ENCODE data around the gene FBXO9.

Gene FBXO9

DNA sequence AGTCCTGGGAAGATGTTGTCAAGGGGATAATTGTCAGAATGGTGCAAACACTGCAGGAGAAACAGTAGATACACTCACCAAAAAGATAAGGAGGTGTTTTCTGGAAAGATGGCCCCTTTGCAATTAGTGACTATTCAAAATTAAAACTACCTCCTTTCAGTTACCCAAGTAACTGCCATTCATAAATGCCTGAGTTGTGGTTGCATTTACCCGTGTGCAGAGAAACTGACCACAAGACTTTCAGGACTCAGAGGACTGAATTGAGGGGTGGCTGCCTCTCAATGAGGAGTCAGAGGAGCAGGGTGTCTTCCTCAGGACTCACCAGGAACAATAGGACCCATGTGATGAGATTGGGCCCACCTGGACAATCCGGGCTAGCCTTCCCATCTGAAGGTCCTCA, 44.4 kb downstream of the FBXO9 start:
- H3F3A ChIP-seq (ENCODE audit: insufficient read depth, low read length), result peaks cover 27% of the 10 kb centered on the region
- H3K27ac ChIP-seq (ENCODE audit: low read length), result peak overlapping the region; percentile 35; the same call in 1 of the 2 replicates
- H3K36me3 ChIP-seq (replicated peaks; ENCODE audit: insufficient read depth, low read length), result no peaks in the 10 kb centered on the region
- TF ChIP-seq EZH2phosphoT487 (IDR thresholded peaks at IDR 0.05; ENCODE audit: low read length) (no peak), EZH2 (optimal IDR thresholded peaks at IDR 0.05; ENCODE audit: low read depth, low read length) (no peak)
- TF ChIP-seq, protein P1, sequence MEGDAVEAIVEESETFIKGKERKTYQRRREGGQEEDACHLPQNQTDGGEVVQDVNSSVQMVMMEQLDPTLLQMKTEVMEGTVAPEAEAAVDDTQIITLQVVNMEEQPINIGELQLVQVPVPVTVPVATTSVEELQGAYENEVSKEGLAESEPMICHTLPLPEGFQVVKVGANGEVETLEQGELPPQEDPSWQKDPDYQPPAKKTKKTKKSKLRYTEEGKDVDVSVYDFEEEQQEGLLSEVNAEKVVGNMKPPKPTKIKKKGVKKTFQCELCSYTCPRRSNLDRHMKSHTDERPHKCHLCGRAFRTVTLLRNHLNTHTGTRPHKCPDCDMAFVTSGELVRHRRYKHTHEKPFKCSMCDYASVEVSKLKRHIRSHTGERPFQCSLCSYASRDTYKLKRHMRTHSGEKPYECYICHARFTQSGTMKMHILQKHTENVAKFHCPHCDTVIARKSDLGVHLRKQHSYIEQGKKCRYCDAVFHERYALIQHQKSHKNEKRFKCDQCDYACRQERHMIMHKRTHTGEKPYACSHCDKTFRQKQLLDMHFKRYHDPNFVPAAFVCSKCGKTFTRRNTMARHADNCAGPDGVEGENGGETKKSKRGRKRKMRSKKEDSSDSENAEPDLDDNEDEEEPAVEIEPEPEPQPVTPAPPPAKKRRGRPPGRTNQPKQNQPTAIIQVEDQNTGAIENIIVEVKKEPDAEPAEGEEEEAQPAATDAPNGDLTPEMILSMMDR (IDR thresholded peaks at IDR 0.05; ENCODE audit: low read length), result no peak
- no peaks in the 10 kb centered on the region for H4K20me1 ChIP-seq (ENCODE audit: insufficient read depth, low read length)
- no peaks in the 10 kb centered on the region for H3K9me3 ChIP-seq (replicated peaks; ENCODE audit: insufficient read depth, low read length)
- peak overlapping the region; percentile 82; the same call in 1 of the 2 replicates for H3K4me2 ChIP-seq (ENCODE audit: low read depth, low read length)
- peak overlapping the region; percentile 8; the same call in 1 of the 2 replicates for H2AFZ ChIP-seq (ENCODE audit: low read length)
- H3K4me3 ChIP-seq (ENCODE audit: low read length), result peak overlapping the region; percentile 10; the same call in 1 of the 2 replicates
- H3K9ac ChIP-seq (ENCODE audit: low read length), result no peak overlapping the region
- H3K27me3 ChIP-seq (replicated peaks; ENCODE audit: insufficient read depth, low read length), result no peaks in the 10 kb centered on the region
- H3K9me2 ChIP-seq (replicated peaks; ENCODE audit: insufficient read depth, low read length), result no peaks in the 10 kb centered on the region
- peak; percentile 77 for DNase-seq
- H3K4me1 ChIP-seq (ENCODE audit: low read length), result peaks cover 49% of the 10 kb centered on the region
- no peaks in the 10 kb centered on the region for H3K79me2 ChIP-seq (ENCODE audit: low read length)

DNA sequence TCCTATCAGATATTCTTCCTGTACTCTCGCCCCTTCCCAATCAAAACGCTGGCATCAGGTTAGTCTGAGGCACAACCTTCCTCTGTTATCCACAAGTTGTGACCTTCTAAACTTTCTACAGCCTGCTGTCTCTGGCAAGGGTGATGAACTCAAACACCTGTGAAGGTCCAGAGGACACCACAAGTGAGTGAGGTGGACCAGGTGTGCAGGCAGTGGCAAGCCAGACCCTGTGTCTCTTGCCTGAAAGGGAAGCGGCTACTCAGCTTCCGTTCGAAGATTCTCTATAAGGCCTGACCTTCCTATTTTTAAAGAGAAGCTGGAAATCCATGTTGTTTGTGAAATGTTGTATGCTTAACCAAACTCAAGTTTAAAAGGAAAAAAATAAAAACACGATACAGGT, 46.7 kb downstream of the FBXO9 start:
- peaks cover 49% of the 10 kb centered on the region for H3K4me1 ChIP-seq (ENCODE audit: low read length)
- H3F3A ChIP-seq (ENCODE audit: insufficient read depth, low read length), result peaks cover 27% of the 10 kb centered on the region
- H3K27me3 ChIP-seq (replicated peaks; ENCODE audit: insufficient read depth, low read length), result no peaks in the 10 kb centered on the region
- no peaks in the 10 kb centered on the region for H3K9me2 ChIP-seq (replicated peaks; ENCODE audit: insufficient read depth, low read length)
- peak overlapping the region; percentile 9; the same call in 1 of the 2 replicates for H3K4me3 ChIP-seq (ENCODE audit: low read length)
- no peak overlapping the region for H3K9ac ChIP-seq (ENCODE audit: low read length)
- H3K36me3 ChIP-seq (replicated peaks; ENCODE audit: insufficient read depth, low read length), result no peaks in the 10 kb centered on the region
- no peaks in the 10 kb centered on the region for H3K79me2 ChIP-seq (ENCODE audit: low read length)
- TF ChIP-seq, protein P1 (IDR thresholded peaks at IDR 0.05; ENCODE audit: low read length), result no peak
- TF ChIP-seq EZH2 (optimal IDR thresholded peaks at IDR 0.05; ENCODE audit: low read depth, low read length), result no peak
- TF ChIP-seq EZH2phosphoT487 (IDR thresholded peaks at IDR 0.05; ENCODE audit: low read length), result no peak
- H3K4me2 ChIP-seq (ENCODE audit: low read depth, low read length), result peak overlapping the region; percentile 67
- H2AFZ ChIP-seq (ENCODE audit: low read length), result no peak overlapping the region
- peak overlapping the region; percentile 54; the same call in 1 of the 2 replicates for H3K27ac ChIP-seq (ENCODE audit: low read length)
- DNase-seq, result peak; percentile 89
- H4K20me1 ChIP-seq (ENCODE audit: insufficient read depth, low read length), result no peaks in the 10 kb centered on the region
- H3K9me3 ChIP-seq (replicated peaks; ENCODE audit: insufficient read depth, low read length), result no peaks in the 10 kb centered on the region

GRCh38 chr6:53112404-53112803, 47.2 kb downstream of the FBXO9 start:
- H2AFZ ChIP-seq (ENCODE audit: low read length), result no peak overlapping the region
- H3K36me3 ChIP-seq (replicated peaks; ENCODE audit: insufficient read depth, low read length), result no peaks in the 10 kb centered on the region
- H3K4me2 ChIP-seq (ENCODE audit: low read depth, low read length), result peak overlapping the region; percentile 67
- H3K4me1 ChIP-seq (ENCODE audit: low read length), result peaks cover 49% of the 10 kb centered on the region
- no peaks in the 10 kb centered on the region for H3K9me3 ChIP-seq (replicated peaks; ENCODE audit: insufficient read depth, low read length)
- TF ChIP-seq EZH2phosphoT487 (IDR thresholded peaks at IDR 0.05; ENCODE audit: low read length) (no peak), EZH2 (optimal IDR thresholded peaks at IDR 0.05; ENCODE audit: low read depth, low read length) (no peak)
- TF ChIP-seq, protein P1 (IDR thresholded peaks at IDR 0.05; ENCODE audit: low read length), result no peak
- H4K20me1 ChIP-seq (ENCODE audit: insufficient read depth, low read length), result no peaks in the 10 kb centered on the region
- no peaks in the 10 kb centered on the region for H3K9me2 ChIP-seq (replicated peaks; ENCODE audit: insufficient read depth, low read length)
- H3F3A ChIP-seq (ENCODE audit: insufficient read depth, low read length), result peaks cover 27% of the 10 kb centered on the region
- peak; percentile 71 for DNase-seq
- H3K79me2 ChIP-seq (ENCODE audit: low read length), result no peaks in the 10 kb centered on the region
- H3K27ac ChIP-seq (ENCODE audit: low read length), result peak overlapping the region; percentile 54; the same call in 1 of the 2 replicates
- H3K9ac ChIP-seq (ENCODE audit: low read length), result no peak overlapping the region
- H3K4me3 ChIP-seq (ENCODE audit: low read length), result peak overlapping the region; percentile 9
- H3K27me3 ChIP-seq (replicated peaks; ENCODE audit: insufficient read depth, low read length), result no peaks in the 10 kb centered on the region

Measured in MM.1S (cell line).